ENCODE measurements around the gene MOV10.

DNA sequence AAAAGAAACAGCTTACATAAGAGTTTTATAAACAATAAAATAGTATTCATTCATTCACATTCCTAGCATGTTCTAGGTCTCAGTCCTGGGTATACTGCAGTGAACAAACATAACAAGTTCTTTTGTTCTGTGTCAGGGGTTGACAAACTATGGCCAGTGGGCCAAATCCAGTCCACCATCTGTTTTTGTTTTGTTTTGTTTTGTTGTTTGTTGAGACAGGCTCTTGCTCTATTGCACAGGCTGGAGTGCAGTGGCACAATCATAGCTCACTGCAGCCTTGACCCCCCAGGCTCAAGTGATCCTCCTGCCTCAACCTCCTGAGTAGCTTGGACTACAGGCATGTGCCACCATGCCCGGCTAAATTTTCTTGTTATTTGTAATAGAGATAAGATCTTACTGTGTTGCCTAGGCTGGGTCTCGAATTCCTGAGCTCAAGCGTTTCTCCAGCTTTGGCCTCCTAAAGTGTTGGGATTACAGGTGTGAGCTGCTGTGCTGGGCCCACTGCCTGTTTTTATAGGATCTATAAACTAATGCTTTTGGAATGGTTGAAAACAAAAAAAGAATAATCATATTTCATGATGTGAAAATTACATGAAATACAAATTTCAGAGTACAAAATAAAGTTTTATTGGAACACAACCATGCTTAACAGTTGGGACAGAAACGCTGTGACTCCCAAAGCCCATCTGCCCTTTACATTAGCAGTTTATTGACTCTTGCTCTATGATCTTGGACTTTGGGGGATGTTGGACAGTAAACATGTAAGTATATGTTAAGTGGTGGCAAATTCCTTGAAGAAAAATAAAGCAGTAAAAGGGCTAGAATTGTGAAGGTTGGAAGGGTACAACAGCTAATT lies 37.0 kb upstream of the MOV10 start:
- TF ChIP-seq POLR2A (IDR thresholded peaks at IDR 0.05) (no peak), POLR2AphosphoS5 (IDR thresholded peaks at IDR 0.05) (peak; percentile 21)
- TF ChIP-seq, protein P1, sequence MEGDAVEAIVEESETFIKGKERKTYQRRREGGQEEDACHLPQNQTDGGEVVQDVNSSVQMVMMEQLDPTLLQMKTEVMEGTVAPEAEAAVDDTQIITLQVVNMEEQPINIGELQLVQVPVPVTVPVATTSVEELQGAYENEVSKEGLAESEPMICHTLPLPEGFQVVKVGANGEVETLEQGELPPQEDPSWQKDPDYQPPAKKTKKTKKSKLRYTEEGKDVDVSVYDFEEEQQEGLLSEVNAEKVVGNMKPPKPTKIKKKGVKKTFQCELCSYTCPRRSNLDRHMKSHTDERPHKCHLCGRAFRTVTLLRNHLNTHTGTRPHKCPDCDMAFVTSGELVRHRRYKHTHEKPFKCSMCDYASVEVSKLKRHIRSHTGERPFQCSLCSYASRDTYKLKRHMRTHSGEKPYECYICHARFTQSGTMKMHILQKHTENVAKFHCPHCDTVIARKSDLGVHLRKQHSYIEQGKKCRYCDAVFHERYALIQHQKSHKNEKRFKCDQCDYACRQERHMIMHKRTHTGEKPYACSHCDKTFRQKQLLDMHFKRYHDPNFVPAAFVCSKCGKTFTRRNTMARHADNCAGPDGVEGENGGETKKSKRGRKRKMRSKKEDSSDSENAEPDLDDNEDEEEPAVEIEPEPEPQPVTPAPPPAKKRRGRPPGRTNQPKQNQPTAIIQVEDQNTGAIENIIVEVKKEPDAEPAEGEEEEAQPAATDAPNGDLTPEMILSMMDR (IDR thresholded peaks at IDR 0.05), result no peak
